HG03460 (cell line): ENCODE measurements around the gene CREB3L2.
"Not testable (repeated sequence)": the region's sequence is repeated elsewhere in the genome, so short reads cannot be mapped to it uniquely, and the experiment has no call there.

Experiments
- ATAC-seq: cut with Tn5 transposase; IDR thresholded peaks from one replicate; pipeline ENCODE4 v1.9.1; 2021; ENCODE audit not compliant: unreplicated experiment

Gene CREB3L2

DNA sequence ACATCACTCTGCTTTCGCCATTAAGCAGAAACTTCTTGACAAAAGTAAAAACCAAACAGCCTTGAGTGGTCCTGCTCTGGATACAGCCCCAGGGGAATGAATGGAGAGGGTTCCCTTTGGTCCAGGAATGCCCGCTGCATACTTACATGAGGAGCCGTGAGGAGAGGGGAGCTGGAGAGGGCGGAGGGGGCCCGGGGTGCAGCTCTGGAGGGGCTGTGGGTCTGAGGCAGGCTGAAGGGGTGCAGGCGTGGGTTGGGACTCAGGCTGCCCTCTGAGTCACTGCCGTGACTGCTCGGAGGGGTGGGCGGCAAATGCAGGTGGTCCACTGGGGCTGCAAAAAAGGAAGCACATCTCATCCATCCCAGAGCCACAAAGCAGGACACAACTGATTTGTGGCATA is 93.8 kb downstream of the CREB3L2 start:
- ATAC-seq = no peak

DNA sequence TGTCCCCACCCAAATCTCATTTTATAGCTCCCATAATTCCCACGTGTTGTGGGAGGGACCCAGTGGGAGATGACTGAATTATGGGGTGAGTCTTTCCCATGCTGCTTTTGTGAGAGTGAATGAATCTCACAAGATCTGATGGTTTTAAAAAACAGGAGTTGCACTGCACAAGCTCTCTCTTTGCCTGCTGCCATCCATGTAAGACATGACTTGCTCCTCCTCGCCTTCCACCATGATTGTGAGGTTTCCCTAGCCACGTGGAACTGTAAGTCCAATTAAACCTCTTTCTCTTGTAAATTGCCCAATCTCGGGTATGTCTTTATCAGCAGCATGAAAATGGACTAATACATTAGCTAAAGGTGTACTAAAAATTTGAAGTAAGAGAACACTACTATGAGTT is 95.2 kb downstream of the CREB3L2 start:
- ATAC-seq = not testable (repeated sequence)

DNA sequence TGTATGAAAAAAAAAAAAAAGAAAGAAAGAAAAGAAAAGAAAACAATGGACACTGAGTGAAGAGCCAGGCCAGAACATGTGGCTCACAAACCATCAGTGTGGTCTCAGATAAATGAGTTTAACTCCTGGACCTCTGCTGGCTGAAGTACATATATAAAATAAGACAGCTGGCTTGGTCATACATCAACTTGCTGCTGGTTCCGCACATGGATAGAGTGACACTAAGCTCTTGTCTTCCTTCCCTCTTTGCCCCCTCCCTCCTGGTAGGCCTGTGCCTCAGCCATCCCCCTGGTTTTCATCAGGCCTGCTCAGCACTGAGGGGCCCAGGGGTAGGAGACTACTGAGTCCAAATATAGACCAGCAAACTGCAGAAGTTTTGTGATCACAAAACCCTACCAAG is 97.1 kb downstream of the CREB3L2 start:
- no peak for ATAC-seq

DNA sequence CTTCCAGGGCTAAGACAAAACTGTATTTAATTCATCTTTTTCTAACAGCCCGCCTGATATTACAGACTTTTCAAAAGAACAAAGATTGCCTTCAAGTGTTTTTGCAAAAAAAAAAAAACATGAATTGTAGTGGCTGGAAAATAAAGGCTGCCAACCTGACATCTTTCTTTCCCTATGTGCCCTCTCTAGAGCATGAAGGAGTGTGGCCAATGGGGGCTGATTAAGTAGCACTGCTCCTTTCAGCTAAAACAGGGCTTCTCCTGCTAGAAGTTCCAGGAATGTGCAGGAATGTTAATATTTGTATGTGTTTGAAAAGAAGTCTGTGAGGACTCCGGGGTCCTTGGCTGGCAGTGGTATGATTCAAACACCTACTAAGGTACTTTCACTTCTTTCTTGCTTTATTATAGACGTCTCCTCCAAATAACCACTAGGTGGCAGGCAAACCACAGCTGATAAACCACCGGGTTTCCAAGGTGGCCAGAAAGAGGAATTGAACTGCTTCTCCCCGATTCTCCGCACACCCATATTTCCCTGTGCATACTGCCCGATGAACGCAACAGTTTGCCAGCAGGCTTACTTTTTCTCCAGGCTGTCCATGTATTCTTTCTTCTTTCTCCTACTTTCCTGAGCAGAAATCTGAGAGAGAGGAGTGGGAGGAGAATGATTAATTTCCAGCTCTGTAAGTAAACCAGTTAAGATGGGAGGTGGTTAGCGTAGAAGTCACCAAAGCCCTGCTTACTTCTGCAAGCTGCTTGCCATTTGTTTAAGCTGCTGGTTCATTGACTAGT is 98.3 kb downstream of the CREB3L2 start:
- ATAC-seq = peak; percentile 74

DNA sequence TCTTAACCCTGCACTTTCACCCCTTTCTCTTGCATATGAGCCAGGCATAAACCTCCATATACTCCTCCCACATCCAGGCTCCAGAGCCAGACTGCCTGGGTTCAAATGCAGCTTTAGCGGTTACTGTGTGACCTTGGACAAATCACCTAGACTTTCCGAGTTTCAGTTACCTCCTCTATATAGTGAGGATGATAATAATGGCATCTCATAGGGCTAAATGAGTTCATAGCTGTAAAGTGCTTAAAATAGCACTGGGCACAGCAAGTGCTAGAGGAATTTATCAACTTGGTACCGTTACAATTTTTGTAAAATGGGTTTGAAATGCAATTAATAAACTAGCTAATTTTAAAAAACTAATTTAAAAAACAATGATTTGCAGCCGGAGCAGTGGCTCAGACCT is 101.7 kb downstream of the CREB3L2 start:
- ATAC-seq = no peak

DNA sequence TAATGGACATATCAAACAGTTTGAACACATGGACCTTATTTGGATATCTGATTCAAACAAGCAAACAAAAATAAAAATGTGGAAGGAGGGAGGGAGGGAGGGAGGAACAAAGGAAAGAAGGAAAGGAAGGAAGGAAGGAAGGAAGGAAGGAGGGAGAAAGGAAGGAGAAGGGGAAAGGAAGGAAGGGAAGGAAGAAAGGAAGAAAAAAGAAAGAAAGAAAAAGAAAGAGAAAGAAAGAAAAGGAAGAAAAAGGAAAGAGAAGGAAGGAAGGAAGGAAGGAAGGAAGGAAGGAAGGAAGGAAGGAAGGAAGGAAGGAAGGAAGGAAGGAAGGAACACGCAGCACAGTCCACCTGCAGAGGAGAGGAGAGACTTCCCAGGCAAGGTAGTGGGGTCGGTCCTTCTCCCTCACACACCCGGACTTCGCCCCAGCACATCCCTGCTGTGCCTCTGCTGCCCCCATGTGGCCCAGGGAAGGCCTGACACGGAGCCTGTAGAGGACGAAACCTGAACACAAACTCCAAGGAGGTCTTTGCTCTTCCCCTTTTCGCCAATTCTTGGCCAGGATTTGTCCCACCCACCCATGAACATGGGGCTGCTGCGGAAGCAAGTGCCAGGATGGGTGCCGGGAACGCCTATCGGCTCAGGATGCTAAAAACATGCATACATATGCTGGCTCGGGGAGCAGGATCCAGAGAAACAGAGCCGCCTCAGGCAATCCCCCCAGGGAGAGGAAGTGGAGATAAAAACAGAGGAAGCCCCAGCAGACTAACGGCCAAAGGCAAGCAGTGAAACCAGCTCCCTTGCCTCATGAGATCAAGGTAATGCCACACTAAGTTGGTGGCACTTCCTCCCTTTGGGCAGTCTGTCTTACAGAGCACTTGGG is 102.8 kb downstream of the CREB3L2 start:
- peak; percentile 54 for ATAC-seq

- peak; percentile 77 for ATAC-seq
Observed at GRCh38 chr7:137895301-137896221, 106.3 kb downstream of the CREB3L2 start.

DNA sequence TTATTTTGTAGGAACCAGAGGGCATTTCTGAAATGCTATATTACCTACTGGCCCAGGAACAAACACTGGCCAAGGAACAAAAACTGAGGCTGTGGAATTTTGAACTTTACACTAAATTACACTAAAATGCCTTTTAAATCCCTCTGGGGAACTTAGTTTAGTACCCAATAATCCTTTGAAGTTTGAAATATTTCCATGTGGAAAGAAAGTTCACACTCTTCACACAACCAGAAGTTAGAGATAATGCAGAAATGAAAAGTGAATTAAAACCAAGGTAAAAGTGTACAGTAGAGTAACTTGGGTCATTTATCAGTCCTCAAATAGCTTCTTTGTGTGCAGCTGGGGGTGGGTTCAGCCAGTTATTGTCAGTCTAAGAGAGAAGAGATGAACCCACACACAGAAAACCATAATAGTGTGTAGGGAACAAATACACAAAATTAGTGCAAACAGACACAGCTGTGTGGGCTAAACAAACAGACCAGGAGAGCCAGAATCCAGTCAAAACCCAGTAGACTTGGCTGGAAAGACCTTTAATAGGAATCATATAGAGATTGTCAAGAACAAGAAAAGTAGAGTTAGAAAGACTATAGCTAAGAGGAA is 108.6 kb downstream of the CREB3L2 start:
- ATAC-seq = no peak

DNA sequence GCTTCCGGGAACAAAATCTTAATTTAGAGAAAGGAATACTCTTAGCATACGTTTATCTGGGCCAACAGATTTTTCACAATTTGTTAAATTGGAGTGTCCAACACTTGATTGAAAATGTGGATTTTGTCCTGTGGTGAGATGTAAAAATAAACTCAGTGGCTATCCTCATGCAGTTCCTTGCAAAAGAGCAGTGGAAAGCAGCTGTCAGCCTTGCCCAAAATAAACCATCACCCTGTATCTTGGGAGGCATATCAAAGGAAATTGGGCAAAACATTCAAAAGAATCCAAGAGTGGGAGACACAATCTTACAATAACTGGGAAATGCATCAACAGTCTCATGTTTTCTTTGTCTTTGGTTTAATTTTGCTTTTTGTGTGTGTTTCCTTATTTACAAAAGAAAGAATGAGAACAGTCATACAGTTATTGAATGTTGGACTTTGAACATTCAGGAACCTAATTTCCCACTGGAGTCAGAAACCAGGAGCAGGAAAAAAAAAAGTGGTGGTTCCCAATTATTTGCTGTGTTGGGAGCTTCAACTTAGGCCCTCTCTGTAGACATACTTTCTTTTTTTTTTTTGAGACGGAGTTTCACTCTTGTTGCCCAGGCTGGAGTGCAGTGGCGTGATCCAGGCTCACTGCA is 110.8 kb downstream of the CREB3L2 start:
- ATAC-seq = no peak

- no peak for ATAC-seq
Observed at GRCh38 chr7:137890449-137890921, 111.4 kb downstream of the CREB3L2 start.

DNA sequence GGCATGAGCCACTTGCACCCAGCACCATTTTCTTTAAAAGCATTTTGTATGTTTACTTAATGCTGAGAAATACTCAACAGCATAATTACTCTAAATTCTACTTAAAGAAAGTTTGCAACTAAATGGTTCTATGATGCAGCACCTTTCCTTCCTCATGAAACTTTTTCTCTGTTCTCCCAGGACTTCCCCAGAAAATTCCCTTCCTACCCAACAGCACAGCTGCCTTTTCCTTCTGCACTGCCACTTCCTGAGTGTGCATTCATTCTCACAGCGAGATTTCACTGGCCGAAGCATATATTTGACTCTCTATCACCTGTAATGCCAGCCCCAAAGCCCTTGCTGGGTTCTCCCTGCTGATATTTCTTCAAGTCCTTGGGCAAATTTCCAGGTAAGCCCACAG is 113.6 kb downstream of the CREB3L2 start:
- ATAC-seq = no peak

DNA sequence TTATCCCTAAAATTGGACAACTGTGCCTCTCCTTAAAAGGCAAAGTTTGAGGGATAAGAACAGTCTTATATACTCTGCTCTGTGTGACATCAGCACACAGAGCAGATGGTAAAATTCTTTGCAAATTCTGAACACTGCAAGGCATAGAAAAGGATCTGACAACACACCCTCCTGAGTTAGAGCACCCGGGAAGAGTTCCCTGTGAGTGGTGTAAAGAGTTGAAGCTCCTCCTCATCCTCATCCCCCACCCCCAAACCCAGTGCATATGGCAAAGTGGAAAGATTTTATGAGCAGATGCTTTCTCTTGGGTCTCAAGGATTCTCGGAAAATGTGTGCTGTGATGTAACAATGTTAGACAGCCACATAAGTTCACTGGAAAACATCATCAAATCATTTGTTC is 115.1 kb downstream of the CREB3L2 start:
- ATAC-seq = no peak

DNA sequence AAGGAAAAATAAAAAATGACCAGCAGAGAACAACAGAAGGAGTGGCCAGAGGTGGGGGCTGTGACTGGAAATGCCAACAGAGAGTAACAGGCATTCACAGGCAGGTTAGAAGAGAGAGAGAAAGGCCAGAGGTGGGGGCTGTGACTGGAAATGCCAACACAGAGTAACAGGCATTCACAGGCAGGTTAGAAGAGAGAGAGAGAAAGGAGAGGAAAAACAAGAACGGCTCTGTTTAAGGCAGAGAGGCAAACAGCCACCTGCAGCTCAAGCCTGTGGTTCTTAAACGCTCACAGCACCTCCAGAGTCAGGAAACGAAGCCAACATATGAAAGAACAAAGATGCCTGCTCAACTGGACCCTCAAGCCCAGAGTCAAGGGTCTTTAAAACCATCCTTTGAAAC is 115.6 kb downstream of the CREB3L2 start:
- no peak for ATAC-seq

DNA sequence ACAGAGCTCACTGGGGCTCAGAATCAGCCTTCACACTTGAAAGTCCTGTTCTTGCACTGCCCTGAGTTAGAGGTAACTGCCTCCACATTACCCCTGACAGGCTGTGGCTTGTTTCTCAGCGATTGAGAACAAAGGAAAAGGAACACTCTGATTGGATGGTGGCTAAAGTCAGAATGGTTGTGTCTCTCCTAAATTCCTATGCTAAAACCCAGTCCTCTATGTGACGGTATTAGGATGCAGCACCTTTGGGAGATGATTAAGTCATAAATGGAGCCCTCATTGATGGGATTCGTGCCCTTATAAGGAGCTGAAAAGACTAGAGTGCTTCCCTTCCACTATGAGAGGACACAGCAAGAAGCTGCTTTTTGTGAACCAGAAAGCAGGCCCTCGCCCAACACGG is 116.2 kb downstream of the CREB3L2 start:
- ATAC-seq = no peak

DNA sequence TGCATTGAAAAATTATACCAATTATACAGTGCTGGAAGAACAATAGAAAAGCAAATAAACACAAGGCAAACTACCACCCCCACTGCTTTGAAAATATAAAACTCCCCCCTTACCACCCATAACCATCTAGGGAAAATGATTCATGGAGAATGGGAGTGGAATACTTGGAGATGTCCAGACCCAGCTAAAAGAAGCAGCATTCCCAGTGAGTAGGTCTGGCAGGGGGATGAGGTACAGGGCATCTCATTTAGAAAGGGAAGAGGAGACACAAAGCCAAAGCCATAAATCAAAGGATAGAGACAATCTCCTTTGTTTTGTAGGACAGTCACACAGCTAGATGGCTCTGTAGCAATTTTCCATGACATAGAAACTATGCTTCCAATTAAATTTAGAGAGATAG is 119.1 kb downstream of the CREB3L2 start:
- no peak for ATAC-seq

GRCh38 chr7:137882261-137882668 is 119.6 kb downstream of the CREB3L2 start:
- ATAC-seq = peak; percentile 94

- ATAC-seq = peak; percentile 7
Observed at GRCh38 chr7:137881607-137882260, 120.2 kb downstream of the CREB3L2 start.

- ATAC-seq = no peak
Observed at GRCh38 chr7:137880432-137880831, 121.5 kb downstream of the CREB3L2 start.

DNA sequence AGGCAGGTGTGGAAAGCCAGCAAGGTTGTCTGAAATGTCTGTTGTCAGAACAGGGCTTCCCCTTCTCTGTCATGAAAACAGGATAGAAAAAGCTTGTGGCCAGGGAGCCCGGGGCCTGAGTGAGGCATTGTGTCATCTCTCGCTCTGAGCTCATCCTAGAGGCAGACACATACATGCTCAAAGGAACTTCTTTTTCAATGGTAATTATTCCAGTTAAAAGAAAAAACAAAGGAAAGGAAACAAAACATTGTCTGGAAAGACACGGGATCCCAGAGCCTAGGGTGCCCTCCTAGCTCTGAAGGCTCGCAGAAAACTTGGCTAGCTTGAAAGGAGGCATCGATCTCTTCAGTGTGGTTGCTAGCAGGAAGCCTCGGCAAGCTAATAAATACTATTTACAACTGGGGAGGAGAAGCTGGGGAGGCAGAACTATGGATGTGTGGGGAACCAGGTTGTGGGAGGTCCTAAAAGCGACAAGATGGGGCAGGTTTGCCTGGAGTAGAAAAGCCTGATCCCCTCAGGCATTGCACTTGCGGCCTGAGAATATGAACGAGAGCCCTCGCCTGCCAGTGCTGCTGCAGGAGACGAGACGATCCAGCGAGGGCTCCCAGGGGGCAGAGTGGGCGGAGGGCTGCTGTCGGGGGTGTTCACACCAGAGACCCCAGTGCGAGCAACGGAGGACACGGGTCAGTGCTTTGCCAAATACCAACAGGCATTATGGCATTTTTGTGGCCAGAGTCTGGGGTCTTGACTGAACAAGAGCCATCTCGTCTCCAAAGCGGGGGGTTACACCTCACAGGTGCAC is 122.3 kb downstream of the CREB3L2 start:
- no peak for ATAC-seq
